ENCODE data around the gene MORF4L1.

- TF ChIP-seq, protein P1, sequence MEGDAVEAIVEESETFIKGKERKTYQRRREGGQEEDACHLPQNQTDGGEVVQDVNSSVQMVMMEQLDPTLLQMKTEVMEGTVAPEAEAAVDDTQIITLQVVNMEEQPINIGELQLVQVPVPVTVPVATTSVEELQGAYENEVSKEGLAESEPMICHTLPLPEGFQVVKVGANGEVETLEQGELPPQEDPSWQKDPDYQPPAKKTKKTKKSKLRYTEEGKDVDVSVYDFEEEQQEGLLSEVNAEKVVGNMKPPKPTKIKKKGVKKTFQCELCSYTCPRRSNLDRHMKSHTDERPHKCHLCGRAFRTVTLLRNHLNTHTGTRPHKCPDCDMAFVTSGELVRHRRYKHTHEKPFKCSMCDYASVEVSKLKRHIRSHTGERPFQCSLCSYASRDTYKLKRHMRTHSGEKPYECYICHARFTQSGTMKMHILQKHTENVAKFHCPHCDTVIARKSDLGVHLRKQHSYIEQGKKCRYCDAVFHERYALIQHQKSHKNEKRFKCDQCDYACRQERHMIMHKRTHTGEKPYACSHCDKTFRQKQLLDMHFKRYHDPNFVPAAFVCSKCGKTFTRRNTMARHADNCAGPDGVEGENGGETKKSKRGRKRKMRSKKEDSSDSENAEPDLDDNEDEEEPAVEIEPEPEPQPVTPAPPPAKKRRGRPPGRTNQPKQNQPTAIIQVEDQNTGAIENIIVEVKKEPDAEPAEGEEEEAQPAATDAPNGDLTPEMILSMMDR (IDR thresholded peaks at IDR 0.05), result no peak
- TF ChIP-seq POLR2A (IDR thresholded peaks at IDR 0.05), result no peak
These were observed 42.8 kb downstream of the MORF4L1 start for GRCh38 chr15:78915341-78916087.
